ES-I3 (cell line): ENCODE measurements around the gene NDUFAB1.
"Not testable (repeated sequence)": the region's sequence is repeated elsewhere in the genome, so short reads cannot be mapped to it uniquely, and the experiment has no call there.

Source experiments
- H3K36me3 ChIP-seq: 2 replicates; pipeline ENCODE4 v1.6.1; 2013; ENCODE audit warnings: mild to moderate bottlenecking, low read length, control low read depth, moderate library complexity; ENCODE audit not compliant: insufficient read depth
- H3K4me1 ChIP-seq: 2 replicates; pipeline ENCODE4 v1.6.1; 2013; ENCODE audit warnings: mild to moderate bottlenecking, control low read depth, low read length; ENCODE audit not compliant: insufficient read depth
- H3K9ac ChIP-seq: 2 replicates; pipeline ENCODE4 v1.6.1; 2013; ENCODE audit warnings: low read depth, mild to moderate bottlenecking, low read length, moderate library complexity
- H3K9me3 ChIP-seq: 2 replicates; pipeline ENCODE4 v1.6.1; 2013; ENCODE audit warnings: mild to moderate bottlenecking, low read length, moderate library complexity; ENCODE audit not compliant: control insufficient read depth, insufficient read depth

The NDUFAB1 gene

DNA sequence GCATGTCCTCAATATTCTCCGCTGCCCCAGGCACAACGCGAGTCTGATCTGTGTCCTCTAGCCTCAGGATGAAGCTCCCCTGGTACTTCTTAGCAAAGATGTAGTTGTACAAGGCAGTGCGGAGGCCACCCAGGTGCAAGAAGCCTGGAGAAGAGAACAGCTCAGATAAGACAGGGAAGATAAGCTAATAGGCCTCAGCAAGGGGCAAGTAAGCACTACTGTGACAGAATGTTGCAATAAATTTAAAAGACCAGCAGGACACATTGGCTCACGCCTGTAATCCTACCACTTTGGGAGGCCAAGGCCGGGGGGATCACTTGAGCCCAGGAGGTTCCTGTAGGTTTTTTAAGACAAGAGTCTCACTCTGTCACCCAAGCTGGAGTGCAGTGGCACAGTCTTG lies 44.0 kb downstream of the NDUFAB1 start:
- peaks cover 5% of the 10 kb centered on the region; the same call in 1 of the 2 replicates for H3K4me1 ChIP-seq
- no peaks in the 10 kb centered on the region for H3K9me3 ChIP-seq
- peaks cover 22% of the 10 kb centered on the region for H3K36me3 ChIP-seq
- no peak overlapping the region for H3K9ac ChIP-seq

- peaks cover 29% of the 10 kb centered on the region for H3K36me3 ChIP-seq
- no peaks in the 10 kb centered on the region for H3K4me1 ChIP-seq
- H3K9ac ChIP-seq: no peak overlapping the region
- no peaks in the 10 kb centered on the region for H3K9me3 ChIP-seq
These were observed 46.2 kb downstream of the NDUFAB1 start for GRCh38 chr16:23549938-23550337.

DNA sequence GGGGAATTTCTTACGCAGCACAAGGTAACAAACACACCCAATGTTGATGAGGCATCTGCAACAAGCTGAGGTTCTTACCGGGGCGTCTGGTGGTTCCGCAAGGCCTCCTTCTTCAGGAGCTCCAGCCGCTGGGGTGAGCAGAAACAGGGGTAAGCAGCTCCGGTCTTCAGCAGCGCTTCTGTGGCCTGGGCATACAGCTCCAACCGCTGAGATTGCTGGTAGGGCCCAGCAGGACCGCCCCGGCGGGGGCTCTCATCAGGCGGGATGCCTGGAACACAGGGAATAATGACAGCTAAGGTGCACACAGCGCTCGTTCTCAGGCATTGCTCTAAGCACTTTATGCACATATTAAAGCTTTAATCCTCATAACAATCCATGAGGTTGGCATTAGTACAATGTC lies 51.7 kb downstream of the NDUFAB1 start:
- Histone ChIP-seq H3K9me3 (no peaks in the 10 kb centered on the region), H3K4me1 (no peaks in the 10 kb centered on the region), H3K9ac (no peak overlapping the region), H3K36me3 (peaks cover 24% of the 10 kb centered on the region)

GRCh38 chr16:23540817-23541178 lies 55.3 kb downstream of the NDUFAB1 start:
- H3K9ac ChIP-seq, H3K9me3 ChIP-seq, H3K4me1 ChIP-seq: not testable (repeated sequence)
- H3K36me3 ChIP-seq: peaks cover 11% of the 10 kb centered on the region

DNA sequence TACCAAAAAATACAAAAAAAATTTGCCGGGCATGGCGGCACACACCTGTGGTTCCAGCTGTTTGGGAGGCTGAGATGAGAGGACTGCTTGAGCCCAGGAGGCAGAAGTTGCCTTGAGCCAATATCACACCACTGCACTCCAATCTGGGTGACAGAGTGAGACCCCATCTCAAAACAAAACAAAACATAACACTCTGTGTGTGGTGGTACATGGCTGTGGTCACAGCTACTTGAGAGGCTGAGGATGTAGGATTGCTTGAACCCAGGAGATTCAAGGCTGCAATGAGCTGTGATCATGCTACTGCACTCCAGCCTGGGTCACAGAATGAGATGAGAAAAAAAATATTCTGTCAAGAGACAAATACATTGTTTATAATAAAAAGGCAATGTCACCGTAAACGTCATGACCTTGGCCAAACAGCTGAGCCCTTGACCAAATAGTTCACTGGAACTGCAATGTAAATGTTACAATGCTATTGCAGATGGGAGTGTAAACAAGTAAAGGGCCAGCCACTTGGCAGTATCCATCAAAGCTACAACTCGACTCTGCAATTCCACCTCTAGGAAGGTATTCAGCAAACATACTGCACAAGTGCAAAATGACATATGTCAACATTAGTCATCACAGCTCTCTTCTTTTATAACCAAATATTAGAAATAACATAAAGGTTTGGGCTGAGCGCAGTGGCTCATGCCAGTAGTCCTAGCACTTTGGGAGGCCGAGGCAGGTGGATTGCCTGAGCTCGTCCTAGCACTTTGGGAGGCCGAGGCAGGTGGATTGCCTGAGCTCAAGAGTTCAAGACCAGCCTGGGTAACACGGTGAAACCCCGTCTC lies 55.9 kb downstream of the NDUFAB1 start:
- H3K36me3 ChIP-seq: peaks cover 13% of the 10 kb centered on the region

GRCh38 chr16:23538919-23539278 lies 57.2 kb downstream of the NDUFAB1 start:
- Histone ChIP-seq H3K36me3 (peaks cover 16% of the 10 kb centered on the region), H3K9me3 (no peaks in the 10 kb centered on the region), H3K9ac (no peak overlapping the region), H3K4me1 (no peaks in the 10 kb centered on the region)

More for the DNA sequence above, 55.9 kb downstream of the NDUFAB1 start:
- no peaks in the 10 kb centered on the region for H3K4me1 ChIP-seq
- H3K9ac ChIP-seq: no peak overlapping the region
- no peaks in the 10 kb centered on the region for H3K9me3 ChIP-seq

- no peak overlapping the region for H3K9ac ChIP-seq
- no peaks in the 10 kb centered on the region for H3K4me1 ChIP-seq
- peaks cover 20% of the 10 kb centered on the region for H3K36me3 ChIP-seq
- H3K9me3 ChIP-seq: no peaks in the 10 kb centered on the region
These were observed 58.7 kb downstream of the NDUFAB1 start for GRCh38 chr16:23537390-23537789.

DNA sequence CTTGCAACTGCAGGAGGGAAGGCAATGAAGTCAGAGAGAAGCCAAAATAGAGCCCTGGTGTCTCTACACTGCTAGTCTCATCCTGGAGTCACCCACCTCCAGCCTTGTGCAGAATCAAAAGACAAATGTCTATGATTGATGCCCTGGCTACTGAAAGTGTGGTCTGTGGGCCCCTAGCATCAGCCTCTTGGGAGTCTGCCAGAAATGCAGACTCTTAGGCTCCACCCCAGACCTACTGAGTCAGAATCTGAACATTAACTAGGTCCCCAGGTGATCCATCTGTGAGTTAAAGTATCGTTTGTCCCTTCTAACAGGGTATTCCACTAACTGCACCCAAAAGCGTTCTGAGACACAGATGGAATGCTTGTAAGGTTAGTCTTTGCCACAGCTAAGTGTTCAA lies 60.2 kb downstream of the NDUFAB1 start:
- no peak overlapping the region for H3K9ac ChIP-seq
- no peaks in the 10 kb centered on the region for H3K9me3 ChIP-seq
- peaks cover 24% of the 10 kb centered on the region for H3K36me3 ChIP-seq
- H3K4me1 ChIP-seq: no peaks in the 10 kb centered on the region

- H3K9me3 ChIP-seq: no peaks in the 10 kb centered on the region
- no peaks in the 10 kb centered on the region for H3K4me1 ChIP-seq
- H3K9ac ChIP-seq: no peak overlapping the region
- peaks cover 24% of the 10 kb centered on the region for H3K36me3 ChIP-seq
These were observed 61.0 kb downstream of the NDUFAB1 start for GRCh38 chr16:23534868-23535860.

DNA sequence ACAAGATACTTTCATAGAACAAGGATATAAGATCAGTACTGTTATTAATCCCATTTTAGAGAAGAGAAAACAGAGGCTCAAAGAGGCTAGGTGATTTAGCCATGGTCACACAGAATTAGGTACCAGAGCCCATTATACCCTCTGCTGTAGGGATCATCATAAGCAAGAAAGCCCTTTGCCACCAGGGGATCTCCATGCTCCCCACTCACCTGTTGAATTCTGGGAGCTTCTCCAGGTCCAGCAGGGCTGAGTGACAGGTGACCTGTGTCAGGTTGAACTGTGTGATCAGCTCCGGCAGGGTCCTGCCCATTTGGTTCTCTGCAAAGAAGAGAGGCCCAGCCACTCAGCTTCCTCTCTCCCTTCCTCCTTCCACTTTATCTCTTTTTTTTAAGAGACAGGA lies 63.7 kb downstream of the NDUFAB1 start:
- Histone ChIP-seq H3K4me1 (no peaks in the 10 kb centered on the region), H3K36me3 (peaks cover 26% of the 10 kb centered on the region), H3K9ac (no peak overlapping the region), H3K9me3 (no peaks in the 10 kb centered on the region)
